ENCODE results near the gene TNFSF4.

Gene TNFSF4

DNA sequence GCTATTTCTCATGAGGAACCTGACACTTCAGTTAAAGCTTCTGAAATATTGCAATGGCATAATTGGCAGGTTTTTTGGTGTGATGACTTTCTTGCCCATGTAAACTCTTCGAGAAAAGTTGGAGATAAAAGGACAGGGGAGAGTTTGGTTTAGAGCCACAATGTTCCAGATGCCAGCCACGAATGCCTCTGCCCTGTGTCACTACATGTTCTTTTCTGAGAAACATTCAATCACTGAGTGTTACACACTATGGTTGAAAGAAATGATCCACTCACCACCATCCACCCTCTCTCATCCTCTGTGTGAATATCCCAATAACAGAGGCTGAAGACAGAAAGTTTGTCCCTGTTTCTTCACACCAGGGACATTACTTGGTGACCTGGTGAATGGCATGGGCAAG is 66.4 kb downstream of the TNFSF4 start:
- H2AFZ ChIP-seq (ENCODE audit: low read depth, low read length): no peak overlapping the region
- no peaks in the 10 kb centered on the region for H3K27me3 ChIP-seq (ENCODE audit: insufficient read depth, low read length)
- H3K9me3 ChIP-seq (ENCODE audit: low read length): no peaks in the 10 kb centered on the region
- H3K4me1 ChIP-seq (ENCODE audit: insufficient read depth, low read length): no peaks in the 10 kb centered on the region
- H3K36me3 ChIP-seq (ENCODE audit: insufficient read depth, low read length): no peaks in the 10 kb centered on the region
- H3K4me3 ChIP-seq (ENCODE audit: low read length): no peak overlapping the region

DNA sequence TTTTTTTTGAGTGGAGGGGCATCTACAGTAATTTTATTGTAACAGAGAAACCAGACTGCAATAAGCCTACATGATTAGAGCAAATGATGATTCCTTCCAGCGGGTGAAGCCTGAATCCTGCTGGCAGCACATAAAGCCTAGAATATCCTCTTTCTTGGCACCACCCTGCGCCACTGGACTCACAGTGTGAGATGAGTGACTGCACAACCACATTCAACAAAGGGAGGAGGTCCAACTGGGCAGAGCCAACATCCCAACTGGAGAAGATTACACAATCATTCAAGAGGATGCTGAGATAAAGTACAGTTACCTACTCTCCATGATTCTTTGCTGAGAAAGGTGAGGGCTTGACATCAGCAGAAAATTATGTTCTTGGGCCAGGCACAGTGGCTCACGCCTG is 67.4 kb downstream of the TNFSF4 start:
- Histone ChIP-seq H2AFZ (ENCODE audit: low read depth, low read length) (no peak overlapping the region), H3K36me3 (ENCODE audit: insufficient read depth, low read length) (no peaks in the 10 kb centered on the region), H3K4me1 (ENCODE audit: insufficient read depth, low read length) (no peaks in the 10 kb centered on the region), H3K9me3 (ENCODE audit: low read length) (no peaks in the 10 kb centered on the region), H3K4me3 (ENCODE audit: low read length) (no peak overlapping the region), H3K27me3 (ENCODE audit: insufficient read depth, low read length) (no peaks in the 10 kb centered on the region)

DNA sequence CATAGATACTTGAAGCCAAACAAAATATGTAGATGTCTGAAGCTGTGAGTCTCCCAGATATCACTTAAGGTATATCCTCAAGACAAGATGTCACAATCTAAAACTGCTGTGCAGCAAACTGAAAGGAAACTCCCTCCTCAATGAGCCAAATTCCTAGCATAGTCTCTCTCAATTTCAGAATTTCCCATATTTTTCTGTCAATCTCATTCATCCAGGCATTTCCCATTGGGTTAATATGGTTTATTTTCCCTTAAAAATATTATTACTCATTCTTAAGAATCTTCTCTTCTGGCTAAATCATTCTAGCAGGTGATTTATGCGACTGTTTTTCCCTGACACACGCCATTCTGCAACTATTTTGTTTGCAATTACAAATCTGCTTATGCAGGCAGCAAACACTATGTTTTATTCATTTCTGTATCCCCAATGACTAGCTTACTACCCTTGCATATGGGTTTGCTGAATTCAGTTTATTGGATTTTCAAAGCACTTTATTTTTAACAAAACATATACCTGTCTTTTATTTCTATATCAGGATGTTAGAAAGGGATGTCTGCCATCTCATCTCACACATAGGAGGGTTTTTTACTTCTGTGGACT is 69.9 kb downstream of the TNFSF4 start:
- H3K27me3 ChIP-seq (ENCODE audit: insufficient read depth, low read length): no peaks in the 10 kb centered on the region

DNA sequence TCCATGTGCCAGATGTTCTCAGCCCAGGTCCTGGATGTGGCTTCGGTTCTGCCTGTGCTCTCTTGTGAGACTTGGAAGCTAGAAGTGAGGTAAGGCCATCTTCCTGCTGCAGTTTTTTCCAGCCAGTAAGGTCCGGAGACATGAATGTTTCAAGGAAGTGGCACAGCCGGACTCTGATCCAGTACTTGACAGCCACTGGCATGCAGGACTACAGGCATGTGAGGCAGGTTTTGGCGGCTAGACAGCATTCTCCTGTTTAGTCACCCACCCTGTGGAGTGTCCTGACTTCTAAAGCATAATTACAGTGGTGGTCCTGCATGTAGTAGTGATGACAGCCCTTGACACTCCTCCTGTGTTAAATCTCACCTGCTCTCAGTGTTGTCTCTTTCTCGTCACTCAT is 72.3 kb downstream of the TNFSF4 start:
- Histone ChIP-seq H3K4me1 (ENCODE audit: insufficient read depth, low read length) (no peaks in the 10 kb centered on the region), H3K4me3 (ENCODE audit: low read length) (no peak overlapping the region), H2AFZ (ENCODE audit: low read depth, low read length) (no peak overlapping the region), H3K9me3 (ENCODE audit: low read length) (no peaks in the 10 kb centered on the region), H3K27me3 (ENCODE audit: insufficient read depth, low read length) (no peaks in the 10 kb centered on the region), H3K36me3 (ENCODE audit: insufficient read depth, low read length) (no peaks in the 10 kb centered on the region)

More for the DNA sequence above, 69.9 kb downstream of the TNFSF4 start:
- H2AFZ ChIP-seq (ENCODE audit: low read depth, low read length): no peak overlapping the region
- no peaks in the 10 kb centered on the region for H3K36me3 ChIP-seq (ENCODE audit: insufficient read depth, low read length)
- H3K9me3 ChIP-seq (ENCODE audit: low read length): no peaks in the 10 kb centered on the region
- H3K4me1 ChIP-seq (ENCODE audit: insufficient read depth, low read length): no peaks in the 10 kb centered on the region
- H3K4me3 ChIP-seq (ENCODE audit: low read length): no peak overlapping the region

DNA sequence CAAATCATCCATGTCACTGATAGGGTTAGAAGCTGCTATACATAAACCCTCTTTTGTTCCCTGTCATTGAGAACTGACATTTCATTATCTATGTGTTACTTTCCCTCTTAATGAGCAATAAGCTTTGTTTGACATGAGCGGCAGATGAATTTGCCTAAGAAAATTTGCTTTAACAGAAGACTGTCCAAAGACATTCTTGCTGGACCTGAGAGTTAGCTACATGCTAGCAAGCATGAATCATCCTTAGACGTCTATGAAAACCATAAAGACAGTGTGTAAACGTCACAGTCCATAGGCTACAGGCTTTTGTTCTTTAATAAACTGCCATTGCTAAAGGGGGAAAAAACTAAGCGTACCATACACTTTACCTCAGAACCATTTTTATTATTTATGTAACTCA is 73.1 kb downstream of the TNFSF4 start:
- Histone ChIP-seq H3K27me3 (ENCODE audit: insufficient read depth, low read length) (no peaks in the 10 kb centered on the region), H3K36me3 (ENCODE audit: insufficient read depth, low read length) (no peaks in the 10 kb centered on the region), H3K4me3 (ENCODE audit: low read length) (no peak overlapping the region), H3K4me1 (ENCODE audit: insufficient read depth, low read length) (no peaks in the 10 kb centered on the region), H3K9me3 (ENCODE audit: low read length) (no peaks in the 10 kb centered on the region), H2AFZ (ENCODE audit: low read depth, low read length) (no peak overlapping the region)
